WERI-Rb-1 (cell line): ENCODE measurements around the gene FIBP.

Source experiments
- DNase-seq: peaks from one replicate; pipeline ENCODE4 v3.0.0-alpha.2; 2020
- H3K27ac ChIP-seq: fragments of 250-450 bp; sonication (Bioruptor Pico); 2 replicates; pipeline ENCODE4 v1.5.1; 2020; ENCODE audit warnings: mild to moderate bottlenecking, moderate library complexity
- H3K27me3 ChIP-seq: fragments of 250-450 bp; sonication (Bioruptor Pico); 2 replicates; pipeline ENCODE4 v1.5.1; 2021; ENCODE audit warnings: mild to moderate bottlenecking, low read depth, moderate library complexity; ENCODE audit not compliant: insufficient read depth, severe bottlenecking
- H3K36me3 ChIP-seq: fragments of 250-450 bp; sonication (Bioruptor Pico); 2 replicates; pipeline ENCODE4 v1.5.1; 2020; ENCODE audit warnings: mild to moderate bottlenecking, moderate library complexity
- H3K4me3 ChIP-seq: 2 replicates; pipeline ENCODE4 v1.5.1; 2011; ENCODE audit warnings: low read depth, mild to moderate bottlenecking, control low read depth, low read length
- H3K9me3 ChIP-seq: fragments of 250-450 bp; sonication (Bioruptor Pico); 2 replicates; pipeline ENCODE4 v1.5.1; 2021; ENCODE audit warnings: mild to moderate bottlenecking, moderate library complexity; ENCODE audit not compliant: severe bottlenecking
- CTCF ChIP-seq: IDR thresholded peaks from 2 replicates; pipeline ENCODE4 v1.5.1; 2011; ENCODE audit warnings: low read depth, mild to moderate bottlenecking, control low read depth, inconsistent platforms, low read length

FIBP gene

GRCh38 chr11:65870706-65871681 is 17.3 kb downstream of the FIBP start:
- Histone ChIP-seq H3K27ac (no peak overlapping the region), H3K36me3 (peaks cover 21% of the 10 kb centered on the region), H3K27me3 (no peaks in the 10 kb centered on the region), H3K9me3 (no peaks in the 10 kb centered on the region), H3K4me3 (no peak overlapping the region)
- no peak for TF ChIP-seq CTCF
- no peak for DNase-seq

- H3K27ac ChIP-seq: no peak overlapping the region
- DNase-seq: no peak
Observed at GRCh38 chr11:65870307-65870658, 18.0 kb downstream of the FIBP start.

GRCh38 chr11:65869643-65870306 is 18.5 kb downstream of the FIBP start:
- no peak for DNase-seq
- Histone ChIP-seq H3K27ac (no peak overlapping the region), H3K36me3 (peaks cover 33% of the 10 kb centered on the region), H3K4me3 (no peak overlapping the region), H3K9me3 (no peaks in the 10 kb centered on the region), H3K27me3 (no peaks in the 10 kb centered on the region)
- TF ChIP-seq CTCF: no peak

More at GRCh38 chr11:65870307-65870658, 18.0 kb downstream of the FIBP start:
- no peaks in the 10 kb centered on the region for H3K27me3 ChIP-seq
- H3K9me3 ChIP-seq: no peaks in the 10 kb centered on the region
- H3K4me3 ChIP-seq: no peak overlapping the region
- no peak for TF ChIP-seq CTCF
- peaks cover 28% of the 10 kb centered on the region for H3K36me3 ChIP-seq

GRCh38 chr11:65868907-65869306 is 19.4 kb downstream of the FIBP start:
- Histone ChIP-seq H3K36me3 (peaks cover 42% of the 10 kb centered on the region), H3K4me3 (no peak overlapping the region), H3K27me3 (no peaks in the 10 kb centered on the region), H3K27ac (no peak overlapping the region), H3K9me3 (no peaks in the 10 kb centered on the region)
- DNase-seq: no peak
- TF ChIP-seq CTCF: no peak

GRCh38 chr11:65868076-65868667 is 20.1 kb downstream of the FIBP start:
- Histone ChIP-seq H3K27me3 (no peaks in the 10 kb centered on the region), H3K27ac (no peak overlapping the region), H3K4me3 (no peak overlapping the region), H3K36me3 (peaks cover 49% of the 10 kb centered on the region), H3K9me3 (no peaks in the 10 kb centered on the region)
- no peak for TF ChIP-seq CTCF
- no peak for DNase-seq
